DMS153 treated with DMSO at 0.1 percent for 48 hours (cell line): ENCODE results near the gene CLIC5.

Experiments
- DNase-seq: peaks from one replicate; lab custom pipeline; 2025; ENCODE audit not compliant: unreplicated experiment; lab: John Stamatoyannopoulos, UW

The CLIC5 gene

DNA sequence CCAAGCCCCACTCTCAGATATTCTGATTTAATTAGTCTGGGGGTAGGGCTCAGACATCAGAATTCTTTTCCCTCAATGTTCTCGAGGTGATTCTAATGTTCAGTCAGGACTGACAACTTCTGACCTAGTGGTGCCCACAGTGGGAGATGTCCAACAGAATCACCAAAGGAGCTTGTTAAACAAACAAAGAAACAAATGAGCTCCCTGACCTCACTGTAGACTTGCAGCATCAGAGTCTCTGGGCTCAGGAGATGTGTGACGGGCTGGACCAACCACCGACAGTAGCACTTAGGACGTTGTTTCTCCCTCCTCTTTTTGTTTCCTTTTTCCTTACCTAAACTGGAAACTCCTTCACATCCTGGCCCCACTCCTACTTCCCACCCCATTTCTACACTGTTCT lies 49.3 kb downstream of the CLIC5 start:
- no peak for DNase-seq

DNA sequence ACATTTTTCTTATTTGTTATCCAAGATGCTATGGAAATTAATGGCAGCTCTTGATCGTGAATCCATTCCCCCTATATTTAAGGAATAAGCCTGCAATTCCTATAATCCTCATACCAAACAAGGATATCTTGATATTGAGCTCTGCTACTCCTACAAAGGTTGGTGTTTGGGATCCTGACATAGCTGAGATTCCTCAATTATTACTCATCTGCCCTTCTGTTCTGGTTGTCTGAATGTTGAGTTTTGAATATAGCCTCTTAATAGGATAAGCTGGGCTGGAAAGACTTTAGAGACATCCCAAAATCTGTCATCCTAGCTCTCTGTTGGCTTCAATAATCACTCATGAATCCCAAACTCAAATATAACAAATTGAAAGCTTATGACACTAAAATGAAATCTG lies 49.9 kb downstream of the CLIC5 start:
- DNase-seq, result no peak

DNA sequence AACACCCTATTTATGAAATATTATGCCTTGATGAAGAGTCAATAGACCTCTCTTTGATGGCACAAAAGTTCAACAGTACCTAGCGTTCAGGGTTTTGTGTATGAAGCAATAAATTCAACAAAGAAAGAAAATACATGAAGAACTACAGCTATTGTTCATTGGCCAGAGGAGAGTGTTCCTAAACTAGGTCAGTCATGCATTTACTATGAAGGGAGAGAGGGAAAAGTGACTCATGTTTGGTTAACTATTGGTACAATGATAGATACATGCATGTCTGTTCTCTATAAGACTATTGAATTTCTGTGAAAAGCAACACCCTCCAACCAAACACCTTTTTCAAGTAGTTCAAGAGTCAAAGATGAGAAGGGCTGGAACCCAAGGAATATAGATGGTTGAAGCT lies 50.7 kb downstream of the CLIC5 start:
- DNase-seq, result peak; percentile 47

DNA sequence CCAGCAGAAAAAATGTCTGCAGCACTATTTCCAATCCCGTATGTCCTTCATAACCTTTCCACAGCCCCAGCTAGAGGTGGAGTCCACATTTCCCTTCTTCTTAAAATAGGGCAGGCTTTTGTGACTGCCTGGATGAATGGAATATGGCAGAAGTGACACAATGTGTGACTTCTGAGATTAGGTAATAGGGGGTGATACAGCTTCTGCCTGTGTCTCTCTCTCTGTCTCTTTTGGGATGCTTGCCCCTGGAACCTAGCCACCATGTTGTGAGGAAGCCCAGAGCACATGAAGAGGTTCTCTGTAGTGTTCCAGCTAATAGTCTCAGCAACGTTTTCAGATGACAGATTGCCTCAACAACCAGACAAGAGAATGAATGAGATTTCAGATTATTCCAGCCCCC lies 51.4 kb downstream of the CLIC5 start:
- no peak for DNase-seq

DNA sequence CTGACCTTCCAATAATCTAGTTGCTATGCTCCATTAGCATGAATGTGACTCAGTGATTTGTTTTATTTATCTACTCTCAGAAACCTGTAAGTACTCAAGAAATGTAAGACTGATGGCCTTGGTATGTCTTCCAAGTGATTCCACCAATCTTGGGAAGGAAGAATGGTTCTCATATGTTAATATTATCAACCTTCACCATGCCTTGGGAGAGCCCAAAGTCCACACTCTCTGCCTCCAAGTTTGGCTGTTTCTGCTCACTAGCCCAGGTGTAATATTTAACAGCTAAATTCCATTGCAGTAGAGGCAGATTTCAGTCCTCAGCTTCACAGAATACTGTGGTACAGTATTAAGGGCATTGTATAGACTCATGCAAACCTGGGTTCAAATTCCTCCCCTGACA lies 51.8 kb downstream of the CLIC5 start:
- DNase-seq, result no peak

DNA sequence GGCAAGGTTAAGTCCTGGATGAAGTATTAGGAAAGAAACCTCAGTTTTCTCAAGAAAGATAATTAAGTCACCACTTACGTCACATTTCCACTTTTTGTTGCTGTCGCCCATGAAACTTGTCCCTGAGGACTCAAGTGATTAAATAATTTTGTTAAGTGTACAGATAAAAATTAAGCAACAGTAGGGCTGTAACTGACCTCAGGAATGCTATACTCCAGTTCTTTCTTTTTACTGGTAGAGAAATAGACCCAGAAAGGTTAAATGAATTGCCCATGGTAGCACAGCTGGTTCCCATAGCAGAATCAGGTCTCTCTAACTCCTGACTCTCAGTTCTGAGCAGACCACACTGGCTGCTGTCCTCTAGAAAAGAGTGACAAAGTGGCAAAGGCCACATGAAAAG lies 54.5 kb downstream of the CLIC5 start:
- DNase-seq, result no peak

DNA sequence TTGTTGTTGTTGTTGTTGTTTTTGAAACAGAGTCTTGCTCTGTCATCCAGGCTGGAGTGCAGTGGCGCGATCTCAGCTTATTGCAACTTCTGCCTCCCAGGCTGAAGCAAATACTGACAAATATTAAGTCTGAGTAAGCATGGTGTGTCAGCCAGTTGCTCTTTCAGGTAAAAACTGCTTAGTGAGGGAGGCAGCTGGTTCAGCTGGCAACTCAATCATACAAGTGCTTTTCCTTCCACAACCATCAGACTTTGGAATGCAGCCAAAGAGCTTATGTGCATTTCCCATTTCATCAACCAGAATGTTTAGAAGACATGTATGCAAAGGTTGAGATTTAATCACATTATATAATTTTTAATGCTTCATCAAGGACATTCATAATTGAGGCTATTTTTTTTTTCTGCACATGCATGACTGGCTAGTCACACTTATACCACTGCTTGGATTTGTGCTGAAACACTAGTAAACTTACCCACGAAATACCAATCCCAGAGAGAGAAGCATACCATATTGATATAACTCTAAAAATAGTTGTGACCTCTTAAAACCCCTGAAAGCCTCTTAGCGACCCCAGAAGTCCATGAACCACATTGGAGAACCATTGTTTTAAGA lies 56.0 kb downstream of the CLIC5 start:
- peak; percentile 64 for DNase-seq

DNA sequence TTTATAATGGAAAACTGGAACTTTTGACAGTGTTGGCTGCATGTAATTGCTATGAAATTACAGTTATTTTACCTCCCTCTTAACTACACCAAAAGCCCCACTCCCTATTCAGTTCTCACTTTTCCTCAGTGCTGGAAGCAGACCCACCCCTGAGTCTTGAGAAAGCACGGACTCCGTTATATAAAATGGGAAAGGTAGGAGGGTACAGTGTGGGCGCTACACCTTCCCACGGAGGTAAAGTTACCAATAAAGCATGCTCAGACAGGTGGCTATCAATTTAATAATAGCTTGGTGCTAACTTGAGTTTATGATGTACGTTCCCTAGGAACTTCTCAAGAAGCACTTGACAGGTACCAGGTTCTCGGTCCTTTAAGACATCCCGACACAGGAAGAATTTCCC lies 59.0 kb downstream of the CLIC5 start:
- DNase-seq, result no peak

DNA sequence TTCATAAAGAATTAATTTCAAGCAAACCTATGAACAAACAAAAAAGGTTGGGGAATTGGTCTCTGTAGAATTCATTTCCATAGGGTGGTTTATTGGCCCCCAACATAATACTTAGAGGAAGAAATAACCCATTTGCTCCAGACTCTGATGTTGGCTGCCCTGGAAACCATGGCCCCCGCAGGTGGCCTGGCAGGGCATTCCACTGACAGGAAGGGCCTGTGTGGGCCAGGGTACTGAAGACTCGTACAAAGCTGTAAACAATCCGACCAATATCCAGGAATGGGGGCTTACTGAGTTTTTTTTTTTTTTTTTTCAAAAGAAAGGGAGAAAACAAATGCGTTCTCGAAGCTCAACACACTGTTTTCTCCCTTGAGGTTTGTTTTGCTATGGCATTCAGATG lies 59.5 kb downstream of the CLIC5 start:
- DNase-seq, result no peak

DNA sequence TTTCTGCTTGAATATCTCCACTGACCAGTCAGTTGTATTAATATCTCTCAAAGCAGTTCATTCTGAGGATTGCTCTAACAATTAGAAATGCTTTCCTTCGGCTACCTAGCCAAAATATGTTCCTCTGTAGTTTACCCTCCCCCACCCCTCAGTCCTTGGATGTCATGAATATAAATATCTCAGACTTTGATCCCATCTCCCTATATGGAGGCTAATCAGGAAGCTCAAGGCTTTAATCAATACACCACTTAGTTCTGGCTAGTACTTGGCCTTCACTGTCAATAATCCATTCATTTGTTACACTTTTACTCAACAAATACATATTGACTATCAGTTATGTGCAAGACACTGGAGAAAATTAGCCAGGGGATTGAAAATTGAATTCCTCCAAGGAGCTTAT lies 60.1 kb downstream of the CLIC5 start:
- DNase-seq, result no peak

DNA sequence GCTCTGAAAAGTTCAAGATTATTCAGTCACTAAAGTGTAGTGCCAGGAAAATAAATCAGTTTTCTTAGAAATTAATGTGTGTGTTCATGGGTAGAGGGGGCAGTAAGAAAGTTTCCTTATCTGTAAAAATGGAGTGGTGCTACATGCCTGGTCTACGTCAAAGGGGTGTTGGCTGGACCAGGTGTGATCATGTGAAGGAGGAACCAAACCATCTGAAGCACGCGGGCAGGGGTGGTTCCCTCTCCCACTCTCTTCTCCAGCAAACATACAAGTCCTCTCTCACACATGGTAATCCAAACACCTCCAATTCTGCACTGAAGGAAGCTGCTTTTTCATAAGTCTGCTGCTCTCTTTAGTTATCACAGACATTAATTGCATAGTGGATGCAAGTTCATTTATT lies 63.1 kb downstream of the CLIC5 start:
- no peak for DNase-seq

DNA sequence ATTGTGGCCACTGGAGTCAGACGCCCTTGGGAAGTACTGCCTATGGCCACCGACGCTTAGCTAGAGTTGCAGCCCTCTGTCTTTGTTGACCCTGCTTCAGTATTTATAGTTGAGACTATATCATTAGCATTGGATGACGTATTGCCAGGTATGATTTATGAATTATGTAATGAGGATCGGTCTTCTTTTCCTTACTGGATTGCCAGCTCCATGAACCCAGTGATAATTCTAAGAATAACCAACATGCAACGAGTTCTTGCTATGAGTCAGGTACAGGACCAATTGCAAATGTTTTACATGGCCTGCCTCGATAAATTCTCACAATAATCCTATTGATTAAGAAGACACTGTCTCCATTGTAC lies 63.5 kb downstream of the CLIC5 start:
- DNase-seq, result no peak

DNA sequence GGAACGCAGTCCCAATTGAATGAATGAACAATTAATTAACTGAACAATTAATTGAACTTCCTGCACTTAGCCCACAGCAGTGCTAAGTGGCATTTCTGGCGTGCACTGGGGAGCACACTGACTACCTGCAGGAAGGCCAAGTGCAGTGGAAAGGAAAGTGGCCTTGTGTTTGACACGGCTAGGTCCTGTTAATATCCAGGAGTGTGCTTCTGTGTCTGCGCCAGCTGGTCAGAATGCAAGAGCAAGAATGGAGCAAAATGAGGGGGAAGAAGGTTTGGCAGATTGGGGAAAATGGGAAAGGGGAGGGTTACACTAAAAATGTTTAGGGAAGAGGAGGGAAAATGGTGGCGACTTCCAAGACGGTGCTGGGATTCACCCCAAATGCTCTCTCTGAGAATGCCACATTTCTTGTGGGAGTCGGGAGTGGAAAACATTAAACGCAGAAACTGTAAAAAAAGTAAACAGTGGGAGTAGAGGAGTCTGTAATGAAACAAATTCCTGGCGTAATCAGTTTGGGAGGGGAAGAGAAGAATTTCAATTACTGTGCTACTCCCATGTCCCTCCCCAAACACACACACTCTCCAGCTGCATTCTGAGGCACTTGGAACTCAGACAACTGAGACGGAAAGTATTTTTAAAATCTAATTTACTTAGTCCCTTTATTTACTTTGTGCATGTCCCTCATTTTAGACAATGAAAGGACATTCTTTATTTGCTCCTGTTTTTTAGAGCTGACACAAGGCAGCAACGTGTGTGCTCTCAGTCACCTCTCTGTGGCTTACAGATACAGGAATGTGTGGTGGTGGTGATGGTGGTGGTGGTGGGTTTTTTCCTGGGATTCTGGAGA lies 64.1 kb downstream of the CLIC5 start:
- no peak for DNase-seq

DNA sequence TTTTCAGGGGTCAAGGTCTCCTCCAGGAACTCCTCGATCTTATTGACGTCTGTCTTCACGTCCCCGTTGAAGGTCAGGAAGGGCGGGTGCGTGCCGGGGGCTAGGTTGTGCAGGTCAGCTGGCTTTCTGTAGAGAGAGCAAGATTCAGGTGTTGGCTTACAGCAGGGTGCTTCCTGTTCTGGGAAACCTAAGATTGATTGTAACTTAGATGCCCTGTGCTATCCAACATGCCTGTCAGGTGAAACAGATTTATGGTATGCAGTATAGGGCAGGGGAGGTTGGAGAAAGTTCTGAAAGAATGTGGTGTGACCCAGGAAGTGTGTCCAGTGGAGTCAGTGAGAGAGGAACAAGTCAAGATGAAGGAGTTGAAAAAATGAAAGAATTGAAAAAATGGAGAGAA lies 66.4 kb downstream of the CLIC5 start:
- DNase-seq, result no peak

DNA sequence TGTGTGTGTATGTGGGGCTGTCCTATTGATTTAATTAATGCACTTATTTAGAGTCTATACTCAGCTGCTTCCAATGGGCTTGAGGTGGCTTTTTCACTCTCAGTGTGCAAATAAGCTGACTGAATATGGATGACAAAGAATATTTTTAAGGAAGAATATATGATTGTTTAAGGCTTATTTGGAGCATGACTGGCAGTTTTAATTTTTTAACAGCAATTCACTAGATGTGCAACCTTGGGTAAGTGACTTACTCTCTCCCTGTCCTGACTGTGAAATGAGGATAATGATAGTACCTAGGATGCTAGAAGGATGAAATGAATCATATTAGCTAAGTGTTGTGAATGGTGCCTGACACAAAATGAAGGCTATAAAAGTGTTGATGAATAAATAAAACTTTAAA lies 67.9 kb downstream of the CLIC5 start:
- DNase-seq, result no peak

DNA sequence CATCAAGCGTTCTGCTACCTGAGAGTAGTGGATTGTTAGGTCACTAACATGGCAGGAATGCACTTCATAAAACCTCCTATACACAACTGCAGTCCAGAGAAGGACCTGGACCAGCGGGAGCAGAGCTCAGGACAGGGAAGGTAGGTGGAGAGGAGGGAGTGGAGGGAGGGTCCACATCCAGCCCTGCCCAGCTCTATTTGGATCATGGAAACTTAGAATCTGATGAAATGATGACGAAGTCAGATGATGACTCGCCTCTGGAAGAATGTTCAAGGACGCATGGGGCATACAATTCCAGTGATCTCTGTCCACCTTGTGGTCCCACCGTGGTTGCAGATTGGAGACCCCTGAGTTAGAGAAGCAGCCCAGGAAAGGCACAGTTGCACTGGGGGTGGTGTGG lies 68.8 kb downstream of the CLIC5 start:
- DNase-seq, result no peak

DNA sequence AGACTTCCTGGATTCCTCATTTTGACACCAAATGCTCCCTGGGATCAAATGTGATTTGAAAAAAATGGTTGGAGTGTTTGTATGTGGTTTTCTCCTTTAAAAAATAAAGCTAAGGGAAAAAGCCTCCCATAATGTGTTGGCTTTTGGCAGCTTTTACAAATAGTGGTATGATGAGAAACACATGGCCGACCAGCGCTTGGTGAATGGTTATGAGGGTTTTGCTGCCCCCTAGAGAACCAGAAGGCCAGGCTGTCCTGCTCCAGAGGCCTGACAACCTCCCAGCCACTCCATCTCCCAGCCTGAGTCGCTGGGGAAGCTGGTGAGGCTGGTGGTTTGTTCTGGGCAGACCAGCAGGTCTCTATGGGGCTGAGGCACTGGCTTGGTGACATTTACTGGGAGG lies 69.3 kb downstream of the CLIC5 start:
- no peak for DNase-seq

DNA sequence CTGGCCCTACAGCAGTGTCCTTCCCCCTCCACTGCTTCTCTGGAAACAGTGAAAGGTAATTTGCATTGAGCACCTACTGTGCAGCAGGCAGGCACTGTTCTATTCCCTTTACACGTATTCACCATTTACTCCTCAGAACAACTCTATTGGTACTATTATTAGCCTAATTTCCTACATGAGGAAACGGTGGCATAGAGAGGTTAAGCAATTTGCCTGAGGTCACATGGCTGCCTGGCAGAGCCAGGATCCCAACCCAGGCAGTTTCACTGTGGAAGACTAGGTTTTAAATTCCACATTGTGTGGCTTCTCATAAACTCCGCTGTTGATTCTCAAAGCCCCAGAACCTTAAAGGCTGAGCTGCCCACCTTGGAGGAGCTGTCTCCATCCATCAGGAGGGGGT lies 72.7 kb downstream of the CLIC5 start:
- DNase-seq, result no peak

DNA sequence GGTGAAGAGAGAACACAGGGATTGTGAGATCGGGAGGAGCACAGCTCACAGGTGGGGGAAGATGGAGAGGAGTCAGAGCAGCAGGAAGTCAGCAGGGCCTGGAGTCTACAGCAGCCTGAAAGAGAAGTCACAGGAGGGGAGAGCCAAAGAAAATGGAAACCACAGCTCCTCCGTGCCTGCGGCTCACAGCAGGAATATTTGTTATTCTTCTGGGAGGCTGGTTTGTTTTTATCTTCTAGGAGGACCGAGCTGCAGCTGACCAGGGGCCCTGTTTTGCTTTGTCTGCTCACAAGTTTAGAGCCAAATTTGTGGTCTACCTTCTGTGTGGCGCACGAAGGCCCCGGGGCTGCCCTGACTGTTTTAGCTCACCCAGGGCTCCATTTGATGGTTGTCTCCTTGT lies 81.8 kb downstream of the CLIC5 start:
- no peak for DNase-seq

DNA sequence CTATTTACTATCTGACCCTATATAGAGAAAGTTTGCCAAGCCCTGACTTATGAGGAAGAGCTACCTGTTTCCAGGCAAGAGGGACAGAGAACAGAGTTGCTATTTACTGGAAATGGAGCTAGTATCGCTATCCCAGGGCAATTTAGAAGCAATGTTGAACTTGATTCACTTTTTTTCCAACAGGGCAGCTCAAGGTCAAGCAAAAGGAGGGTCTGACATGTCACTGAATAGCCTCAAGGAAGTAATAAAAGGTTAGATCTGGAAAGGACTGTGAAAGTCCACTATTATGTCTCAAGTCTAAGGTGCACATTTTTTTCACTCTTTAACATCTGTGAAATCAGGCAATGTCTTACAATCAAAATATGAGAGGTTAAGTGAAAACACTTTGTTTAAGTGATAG lies 84.4 kb downstream of the CLIC5 start:
- DNase-seq, result no peak

DNA sequence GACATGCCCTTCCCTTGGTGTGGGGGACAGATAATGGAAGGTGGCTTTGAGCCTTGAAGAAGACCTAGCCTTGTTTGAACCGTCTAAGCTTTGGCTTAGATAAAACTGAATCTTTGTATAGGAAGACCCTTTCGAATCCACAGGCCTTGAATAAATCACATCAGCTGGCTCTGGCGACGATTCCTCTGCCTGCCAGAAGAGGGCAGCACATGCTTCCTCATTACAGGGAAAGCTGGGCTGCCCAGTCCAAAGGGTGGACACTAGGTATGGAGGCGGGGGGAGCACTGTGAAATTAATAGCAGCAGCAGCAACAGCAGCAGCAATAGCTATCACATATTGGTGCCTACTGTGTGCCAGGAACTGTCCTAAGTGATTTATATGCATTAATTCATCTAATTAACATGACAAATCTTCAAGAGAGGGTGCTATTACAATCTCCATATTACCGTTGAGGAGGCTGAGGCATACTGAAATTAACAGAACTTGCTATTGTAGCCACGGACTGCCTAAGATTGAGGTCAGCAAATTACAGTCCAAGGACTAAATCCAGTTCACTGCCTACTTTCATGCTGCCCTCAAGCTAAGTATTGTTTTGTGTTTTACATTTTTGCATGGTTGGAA lies 85.1 kb downstream of the CLIC5 start:
- peak; percentile 61 for DNase-seq
